PC-3 (cell line): Measurements from ENCODE around the gene PRR30. TPM values are rescaled to one million over a fixed set of nuclear protein-coding genes. Genes with fewer than 3 reads are reported as not detected.
A peak's percentile ranks its signal among the peaks of the same experiment; 100 is the strongest.

Experiments used
- ATAC-seq: fragments of 200-7000 bp; cut with Tn5 transposase; 2 replicates; pipeline ENCODE4 v1.9.1; 2020; ENCODE audit warnings: mild to moderate bottlenecking, moderate library complexity
- BruUV-seq: library from RNA; stranded (reverse); fragments of 400-500 nt; replicated peaks from 2 replicates; lab custom pipeline; 2021; lab: Mats Ljungman, UMichigan
- CTCF ChIA-PET: fragments of 300-600 bp; sonication (Branson Sonifier 250); formaldehyde crosslinking; loops from one replicate; lab custom pipeline; 2022; ENCODE audit warnings: antibody characterized with exemption; lab: Charles Lee
- POLR2A ChIA-PET: fragments of 300-600 bp; sonication (Branson Sonifier 250); formaldehyde crosslinking; loops from one replicate; lab custom pipeline; 2022; ENCODE audit warnings: antibody characterized with exemption; ENCODE audit not compliant: unreplicated experiment; lab: Charles Lee
- DNase-seq: peaks from one replicate; pipeline ENCODE4 v3.0.0-alpha.2; 2015
- H2AFZ ChIP-seq: fragments of 300-600 bp; sonication (generic); 2 replicates; pipeline ENCODE4 v1.6.0; 2016; ENCODE audit warnings: antibody characterized with exemption, low read length
- H3F3A ChIP-seq: fragments of 300-600 bp; sonication (generic); one replicate; pipeline ENCODE4 v1.6.0; 2017; ENCODE audit warnings: antibody characterized with exemption, low read length, control low read depth, mild to moderate bottlenecking; ENCODE audit not compliant: unreplicated experiment
- H3K27ac ChIP-seq: fragments of 300-600 bp; sonication (generic); 2 replicates; pipeline ENCODE4 v1.5.1; 2016; ENCODE audit warnings: mild to moderate bottlenecking, low read length
- H3K27me3 ChIP-seq: fragments of 300-600 bp; sonication (generic); 2 replicates; pipeline ENCODE4 v1.6.1; 2016; ENCODE audit warnings: low read length, mixed read lengths
- H3K36me3 ChIP-seq: fragments of 300-600 bp; sonication (generic); 2 replicates; pipeline ENCODE4 v1.6.1; 2016; ENCODE audit warnings: low read depth, mixed run types, low read length, mixed read lengths
- H3K4me1 ChIP-seq: fragments of 300-600 bp; sonication (generic); 2 replicates; pipeline ENCODE4 v1.5.1; 2016; ENCODE audit warnings: low read length; ENCODE audit not compliant: insufficient read depth
- H3K4me2 ChIP-seq: fragments of 300-600 bp; sonication (generic); 2 replicates; pipeline ENCODE4 v1.6.0; 2016; ENCODE audit warnings: low read length
- H3K4me3 ChIP-seq: fragments of 300-600 bp; sonication (generic); 2 replicates; pipeline ENCODE4 v1.5.1; 2016; ENCODE audit warnings: mild to moderate bottlenecking, low read length, mixed read lengths
- H3K79me2 ChIP-seq: fragments of 300-600 bp; sonication (generic); 2 replicates; pipeline ENCODE4 v1.6.1; 2017; ENCODE audit warnings: low read length, mixed read lengths
- H3K9ac ChIP-seq: fragments of 300-600 bp; sonication (generic); 2 replicates; pipeline ENCODE4 v1.6.0; 2016; ENCODE audit warnings: mild to moderate bottlenecking, low read length
- H3K9me2 ChIP-seq: fragments of 300-600 bp; sonication (generic); replicated peaks from 2 replicates; pipeline ENCODE4 v1.6.1; 2016; ENCODE audit warnings: mixed run types, low read length, mixed read lengths
- H3K9me3 ChIP-seq: fragments of 300-600 bp; sonication (generic); 2 replicates; pipeline ENCODE4 v1.6.1; 2016; ENCODE audit warnings: low read length, mixed read lengths
- H4K20me1 ChIP-seq: fragments of 300-600 bp; sonication (generic); 2 replicates; pipeline ENCODE4 v1.6.1; 2016; ENCODE audit warnings: low read length, mixed read lengths
- CTCF ChIP-seq: fragments of 300-600 bp; sonication (generic); conservative IDR thresholded peaks from 2 replicates; pipeline ENCODE4 v1.5.1; 2017; ENCODE audit warnings: antibody characterized with exemption, low read depth, mild to moderate bottlenecking, low read length
- EZH2 ChIP-seq: fragments of 300-600 bp; sonication (generic); IDR thresholded peaks from one replicate; pipeline ENCODE4 v1.6.1; 2017; ENCODE audit warnings: antibody characterized with exemption, mild to moderate bottlenecking, low read length; ENCODE audit not compliant: unreplicated experiment
- EZH2phosphoT487 ChIP-seq: fragments of 300-600 bp; sonication (generic); IDR thresholded peaks from 2 replicates; pipeline ENCODE4 v1.6.1; 2018; ENCODE audit warnings: mild to moderate bottlenecking, antibody characterized with exemption, low read length, borderline replicate concordance
- intact Hi-C: fragments of 100-400 bp; cut with micrococcal nuclease; formaldehyde crosslinking; loops from 2 replicates; pipeline ENCODE4 v1.9.0; 2023
- total RNA-seq: library from RNA; depleted of rRNA; stranded (reverse); fragments of >200 nt; gene quantifications from 2 replicates; pipeline ENCODE4 v1.2.3, GENCODE V29; 2014

PRR30 gene
- total RNA-seq, 1 experiment from 2014 or later = not detected

- peak within 1 kb of the TSS; percentile 97 for H3K4me3 ChIP-seq
- H3K9ac ChIP-seq = peak within 1 kb of the TSS; percentile 93
- H3K36me3 ChIP-seq = peaks cover 12% of the 10 kb centered on the region
- POLR2A ChIA-PET = interaction anchor here (0.5 to 0.6 kb wide), 2 partner anchors 58 to 113 kb away, joined by 6 to 13 read pairs; no protein-coding TSS in a partner anchor
- intact Hi-C loops = no loop called here
- H3K79me2 ChIP-seq = peaks cover 22% of the 10 kb centered on the region
- H3K9me2 ChIP-seq = no peaks in the 10 kb centered on the region
- H3K9me3 ChIP-seq = no peaks in the 10 kb centered on the region
- no TSS peak for BruUV-seq
- peaks cover 9% of the 10 kb centered on the region for H3K4me1 ChIP-seq
- H4K20me1 ChIP-seq = peaks cover 9% of the 10 kb centered on the region; the same call in 1 of the 2 replicates
- peak within 1 kb of the TSS; percentile 79 for H2AFZ ChIP-seq
- H3K27me3 ChIP-seq = no peaks in the 10 kb centered on the region
- H3F3A ChIP-seq = no peaks in the 10 kb centered on the region
- DNase-seq (peak; percentile 98), ATAC-seq (peak; percentile 93)
- no peak within 1 kb of the TSS for H3K27ac ChIP-seq
- CTCF ChIA-PET = interaction anchor here (0.5 to 0.6 kb wide), 2 partner anchors 145 to 170 kb away, joined by 4 to 8 read pairs; no protein-coding TSS in a partner anchor
- H3K4me2 ChIP-seq = peak within 1 kb of the TSS; percentile 94
- TF ChIP-seq EZH2phosphoT487 = no peak
- 0 out of 2 replicates have a peak, but pooled peaks have one; percentile 27 for TF ChIP-seq CTCF
These were observed 5.1 kb downstream of the PRR30 start, which contains the start of gene PREB for GRCh38 chr2:27133905-27134780. Gene PREB, minus strand, starts transcription at chr2:27134636. Its CDS starts 215 bp downstream, at chr2:27134421.

GRCh38 chr2:27133195-27133875 is 5.9 kb downstream of the PRR30 start:
- Histone ChIP-seq H3K9ac (peak overlapping the region; percentile 93), H2AFZ (no peak overlapping the region), H3K4me3 (peak overlapping the region; percentile 97), H3K9me3 (no peaks in the 10 kb centered on the region), H3K4me1 (peaks cover 9% of the 10 kb centered on the region), H3F3A (no peaks in the 10 kb centered on the region), H3K9me2 (no peaks in the 10 kb centered on the region), H3K36me3 (peaks cover 12% of the 10 kb centered on the region), H3K4me2 (peak overlapping the region; percentile 94), H3K79me2 (peaks cover 22% of the 10 kb centered on the region), H3K27me3 (no peaks in the 10 kb centered on the region), H3K27ac (no peak overlapping the region), H4K20me1 (peaks cover 9% of the 10 kb centered on the region; the same call in 1 of the 2 replicates)
- DNase-seq (no peak), ATAC-seq (no peak)
- POLR2A ChIA-PET = no interaction called here
- TSS peak; percentile 61 for BruUV-seq
- CTCF ChIA-PET = no interaction called here
- TF ChIP-seq CTCF (no peak), EZH2 (no peak), EZH2phosphoT487 (no peak)
- intact Hi-C loops = no loop called here
